ENCODE results near the gene CENPT. TPM values are rescaled to one million over a fixed set of nuclear protein-coding genes. Genes with fewer than 3 reads are reported as not detected.

Gene CENPT
- total and polyA plus RNA-seq, 10 of the 15 experiments (the other 5 are each of a cell fraction or from before 2014, with no cell fraction given) = 1.1 to 45.7 (median 24.5) TPM

GRCh38 chr16:67841816-67842508 is 5.5 kb downstream of the CENPT start, which contains the start of gene THAP11 (continued):
- TF ChIP-seq PAX5 (IDR thresholded peaks at IDR 0.05; ENCODE audit: borderline replicate concordance, low read depth, low read length) (no peak; the same call in 1 of the 2 replicates), SRF (IDR thresholded peaks at IDR 0.05; ENCODE audit: low read depth in 2 of 2, low read length in 2 of 2) (0 out of 4 replicates have a peak, but pooled peaks of 1 of the 2 experiments have one; percentile 8), SIX5 (IDR thresholded peaks at IDR 0.05; ENCODE audit: low read depth, low read length, severe bottlenecking) (peak; percentile 86), POLR2AphosphoS2 (IDR thresholded peaks at IDR 0.05; ENCODE audit: low read depth, low read length) (no peak), ZSCAN29 (IDR thresholded peaks at IDR 0.05) (0 out of 2 replicates have a peak, but pooled peaks have one; percentile 72), ZNF687 (IDR thresholded peaks at IDR 0.05) (no peak; the same call in none of the 2 replicates), CUX1 (IDR thresholded peaks at IDR 0.05; ENCODE audit: insufficient replicate concordance, low read depth, low read length) (no peak), SMC3 (IDR thresholded peaks at IDR 0.05; ENCODE audit: borderline replicate concordance, low read length) (peak; percentile 49), IKZF1 (conservative IDR thresholded peaks at IDR 0.05) (peak; percentile 100), YY1 (IDR thresholded peaks at IDR 0.05; ENCODE audit: low read depth, low read length) (peak; percentile 64), ZNF207 (IDR thresholded peaks at IDR 0.05; ENCODE audit: borderline replicate concordance) (peak; percentile 91), WRNIP1 (IDR thresholded peaks at IDR 0.05; ENCODE audit: borderline replicate concordance, low read depth, low read length) (0 out of 2 replicates have a peak, but pooled peaks have one; percentile 39)
- TF ChIP-seq, protein P1, sequence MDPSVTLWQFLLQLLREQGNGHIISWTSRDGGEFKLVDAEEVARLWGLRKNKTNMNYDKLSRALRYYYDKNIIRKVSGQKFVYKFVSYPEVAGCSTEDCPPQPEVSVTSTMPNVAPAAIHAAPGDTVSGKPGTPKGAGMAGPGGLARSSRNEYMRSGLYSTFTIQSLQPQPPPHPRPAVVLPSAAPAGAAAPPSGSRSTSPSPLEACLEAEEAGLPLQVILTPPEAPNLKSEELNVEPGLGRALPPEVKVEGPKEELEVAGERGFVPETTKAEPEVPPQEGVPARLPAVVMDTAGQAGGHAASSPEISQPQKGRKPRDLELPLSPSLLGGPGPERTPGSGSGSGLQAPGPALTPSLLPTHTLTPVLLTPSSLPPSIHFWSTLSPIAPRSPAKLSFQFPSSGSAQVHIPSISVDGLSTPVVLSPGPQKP (IDR thresholded peaks at IDR 0.05; ENCODE audit: low read depth, low read length) = peak; percentile 73; the same call in 1 of the 2 replicates
- TF ChIP-seq, protein P2, sequence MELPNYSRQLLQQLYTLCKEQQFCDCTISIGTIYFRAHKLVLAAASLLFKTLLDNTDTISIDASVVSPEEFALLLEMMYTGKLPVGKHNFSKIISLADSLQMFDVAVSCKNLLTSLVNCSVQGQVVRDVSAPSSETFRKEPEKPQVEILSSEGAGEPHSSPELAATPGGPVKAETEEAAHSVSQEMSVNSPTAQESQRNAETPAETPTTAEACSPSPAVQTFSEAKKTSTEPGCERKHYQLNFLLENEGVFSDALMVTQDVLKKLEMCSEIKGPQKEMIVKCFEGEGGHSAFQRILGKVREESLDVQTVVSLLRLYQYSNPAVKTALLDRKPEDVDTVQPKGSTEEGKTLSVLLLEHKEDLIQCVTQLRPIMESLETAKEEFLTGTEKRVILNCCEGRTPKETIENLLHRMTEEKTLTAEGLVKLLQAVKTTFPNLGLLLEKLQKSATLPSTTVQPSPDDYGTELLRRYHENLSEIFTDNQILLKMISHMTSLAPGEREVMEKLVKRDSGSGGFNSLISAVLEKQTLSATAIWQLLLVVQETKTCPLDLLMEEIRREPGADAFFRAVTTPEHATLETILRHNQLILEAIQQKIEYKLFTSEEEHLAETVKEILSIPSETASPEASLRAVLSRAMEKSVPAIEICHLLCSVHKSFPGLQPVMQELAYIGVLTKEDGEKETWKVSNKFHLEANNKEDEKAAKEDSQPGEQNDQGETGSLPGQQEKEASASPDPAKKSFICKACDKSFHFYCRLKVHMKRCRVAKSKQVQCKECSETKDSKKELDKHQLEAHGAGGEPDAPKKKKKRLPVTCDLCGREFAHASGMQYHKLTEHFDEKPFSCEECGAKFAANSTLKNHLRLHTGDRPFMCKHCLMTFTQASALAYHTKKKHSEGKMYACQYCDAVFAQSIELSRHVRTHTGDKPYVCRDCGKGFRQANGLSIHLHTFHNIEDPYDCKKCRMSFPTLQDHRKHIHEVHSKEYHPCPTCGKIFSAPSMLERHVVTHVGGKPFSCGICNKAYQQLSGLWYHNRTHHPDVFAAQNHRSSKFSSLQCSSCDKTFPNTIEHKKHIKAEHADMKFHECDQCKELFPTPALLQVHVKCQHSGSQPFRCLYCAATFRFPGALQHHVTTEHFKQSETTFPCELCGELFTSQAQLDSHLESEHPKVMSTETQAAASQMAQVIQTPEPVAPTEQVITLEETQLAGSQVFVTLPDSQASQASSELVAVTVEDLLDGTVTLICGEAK (IDR thresholded peaks at IDR 0.05; ENCODE audit: borderline replicate concordance) = peak; percentile 92

Measured in GM12878 (cell line).